Tibial nerve (tissue), 4 donors: ENCODE results near the gene SCN5A. TPM values are rescaled to one million over a fixed set of nuclear protein-coding genes. Genes with fewer than 3 reads are reported as not detected.

Experiments used
- DNase-seq, 2 donors: peaks; one replicate each; pipeline ENCODE4 v3.0.0-alpha.2; 2019; ENCODE audit warnings: low spot score in 2 of 2
- H3K27ac ChIP-seq, 4 donors: fragments of 200-600 bp; sonication (generic) in 3 of 4; one replicate each; pipeline ENCODE4 v1.5.1; 2017 to 2019; ENCODE audit warnings: mild to moderate bottlenecking in 1 of 4
- H3K27me3 ChIP-seq, 2 donors: fragments of 200-600 bp; sonication (generic) in 1 of 2; one replicate each; pipeline versions ENCODE4 v1.5.1 to v1.6.0; 2017 to 2019
- H3K36me3 ChIP-seq, 3 donors: fragments of 200-600 bp; sonication (generic); one replicate each; pipeline ENCODE4 v1.5.1; 2018 to 2019
- H3K4me1 ChIP-seq, 4 donors: fragments of 200-600 bp; sonication (generic) in 3 of 4; one replicate each; pipeline ENCODE4 v1.5.1; 2017 to 2019
- H3K4me3 ChIP-seq, 4 donors: fragments of 200-600 bp; sonication (generic) in 3 of 4; one replicate each; pipeline ENCODE4 v1.5.1; 2017 to 2019; ENCODE audit warnings: mild to moderate bottlenecking in 1 of 4, moderate library complexity in 1 of 4
- H3K9me3 ChIP-seq, 4 donors: fragments of 200-600 bp; sonication (generic) in 3 of 4; one replicate each; pipeline ENCODE4 v1.5.1; 2017 to 2019
- EP300 ChIP-seq, 2 donors: sonication (generic); formaldehyde crosslinking; IDR thresholded peaks; one replicate each; pipeline ENCODE4 v1.6.1; 2017; ENCODE audit warnings: antibody characterized with exemption in 2 of 2, mild to moderate bottlenecking in 1 of 2
- POLR2A ChIP-seq, 2 donors: fragments of 450-650 bp; IDR thresholded peaks; one replicate each; pipeline ENCODE4 v1.6.1; 2017; ENCODE audit warnings: antibody characterized with exemption in 2 of 2, mild to moderate bottlenecking in 2 of 2, moderate library complexity in 2 of 2
- WGBS, 2 donors: methylation state at CpG; one replicate each; pipeline ENCODE4 v1.1.5; 2018; 5-methylcytosine and 5-hydroxymethylcytosine counted together
- total RNA-seq, 4 donors: library from RNA; depleted of rRNA; stranded (reverse); fragments of >200 nt; gene quantifications; one replicate each; pipeline ENCODE4 v1.1.0, GENCODE V29; 2016
- TF ChIP-seq, protein P1 (sequence below), 5 experiments: fragments of 200-600 bp in 3 of 5; fragments of 450-650 bp in 2 of 5; sonication (generic) in 3 of 5; IDR thresholded peaks; one replicate each; pipeline ENCODE4 v1.5.1; 2016 to 2019; ENCODE audit warnings: antibody characterized with exemption in 5 of 5, mild to moderate bottlenecking in 3 of 5, moderate library complexity in 2 of 5

SCN5A gene
- total RNA-seq, 4 donors from 2014 or later, result 0.44 to 2.7 (median 1.8) TPM

DNA sequence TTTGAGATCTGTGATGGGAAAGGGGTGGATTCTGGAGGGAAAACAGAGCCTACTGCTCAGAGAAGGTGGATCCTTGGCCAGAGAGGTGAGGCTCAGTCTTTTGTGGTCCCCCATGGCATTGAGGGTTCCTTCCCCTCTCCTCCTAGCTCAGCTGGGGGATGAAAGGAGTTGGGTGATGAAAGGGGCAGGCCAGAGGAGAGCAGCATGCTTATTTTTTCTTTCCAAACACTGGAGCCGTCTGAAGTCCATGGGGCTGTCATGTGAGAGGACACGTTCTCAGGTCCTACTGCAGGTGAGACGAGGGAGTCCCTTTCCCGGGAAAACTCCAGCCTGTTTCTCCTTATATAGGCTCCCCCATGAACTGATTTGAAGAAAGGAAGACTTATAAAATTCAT lies 71.4 kb downstream of the SCN5A start:
- 84 to 97% methylated on average over 4 of the region's 4 CpGs for WGBS, 2 donors

GRCh38 chr3:38577371-38578080 lies 72.0 kb downstream of the SCN5A start:
- Histone ChIP-seq H3K4me1 (no peaks in the 10 kb centered on the region), H3K27ac (no peak overlapping the region), H3K4me3 (no peak overlapping the region), H3K27me3 (no peaks in the 10 kb centered on the region), H3K36me3 (peaks cover 0 to 44% (median 0%) of the 10 kb centered on the region in 3 donors), H3K9me3 (peaks cover 0 to 10% (median 0%) of the 10 kb centered on the region in 4 donors)
- WGBS, 2 donors, result 63 to 80% methylated on average over 8 of the region's 8 CpGs
- no peak for DNase-seq
- TF ChIP-seq POLR2A (IDR thresholded peaks at IDR 0.05) (no peak), EP300 (IDR thresholded peaks at IDR 0.05) (no peak)
- TF ChIP-seq, protein P1, sequence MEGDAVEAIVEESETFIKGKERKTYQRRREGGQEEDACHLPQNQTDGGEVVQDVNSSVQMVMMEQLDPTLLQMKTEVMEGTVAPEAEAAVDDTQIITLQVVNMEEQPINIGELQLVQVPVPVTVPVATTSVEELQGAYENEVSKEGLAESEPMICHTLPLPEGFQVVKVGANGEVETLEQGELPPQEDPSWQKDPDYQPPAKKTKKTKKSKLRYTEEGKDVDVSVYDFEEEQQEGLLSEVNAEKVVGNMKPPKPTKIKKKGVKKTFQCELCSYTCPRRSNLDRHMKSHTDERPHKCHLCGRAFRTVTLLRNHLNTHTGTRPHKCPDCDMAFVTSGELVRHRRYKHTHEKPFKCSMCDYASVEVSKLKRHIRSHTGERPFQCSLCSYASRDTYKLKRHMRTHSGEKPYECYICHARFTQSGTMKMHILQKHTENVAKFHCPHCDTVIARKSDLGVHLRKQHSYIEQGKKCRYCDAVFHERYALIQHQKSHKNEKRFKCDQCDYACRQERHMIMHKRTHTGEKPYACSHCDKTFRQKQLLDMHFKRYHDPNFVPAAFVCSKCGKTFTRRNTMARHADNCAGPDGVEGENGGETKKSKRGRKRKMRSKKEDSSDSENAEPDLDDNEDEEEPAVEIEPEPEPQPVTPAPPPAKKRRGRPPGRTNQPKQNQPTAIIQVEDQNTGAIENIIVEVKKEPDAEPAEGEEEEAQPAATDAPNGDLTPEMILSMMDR (IDR thresholded peaks at IDR 0.05), result no peak

More for the DNA sequence above, 71.4 kb downstream of the SCN5A start:
- Histone ChIP-seq H3K4me1 (peaks cover 0 to 4% (median 0%) of the 10 kb centered on the region in 4 donors), H3K4me3 (no peak overlapping the region), H3K27me3 (no peaks in the 10 kb centered on the region), H3K36me3 (peaks cover 0 to 44% (median 0%) of the 10 kb centered on the region in 3 donors), H3K27ac (no peak overlapping the region), H3K9me3 (peaks cover 0 to 7% (median 0%) of the 10 kb centered on the region in 4 donors)
- TF ChIP-seq, protein P1 (IDR thresholded peaks at IDR 0.05), result no peak
- no peak for TF ChIP-seq EP300 (IDR thresholded peaks at IDR 0.05)
- no peak for TF ChIP-seq POLR2A (IDR thresholded peaks at IDR 0.05)
- no peak for DNase-seq

DNA sequence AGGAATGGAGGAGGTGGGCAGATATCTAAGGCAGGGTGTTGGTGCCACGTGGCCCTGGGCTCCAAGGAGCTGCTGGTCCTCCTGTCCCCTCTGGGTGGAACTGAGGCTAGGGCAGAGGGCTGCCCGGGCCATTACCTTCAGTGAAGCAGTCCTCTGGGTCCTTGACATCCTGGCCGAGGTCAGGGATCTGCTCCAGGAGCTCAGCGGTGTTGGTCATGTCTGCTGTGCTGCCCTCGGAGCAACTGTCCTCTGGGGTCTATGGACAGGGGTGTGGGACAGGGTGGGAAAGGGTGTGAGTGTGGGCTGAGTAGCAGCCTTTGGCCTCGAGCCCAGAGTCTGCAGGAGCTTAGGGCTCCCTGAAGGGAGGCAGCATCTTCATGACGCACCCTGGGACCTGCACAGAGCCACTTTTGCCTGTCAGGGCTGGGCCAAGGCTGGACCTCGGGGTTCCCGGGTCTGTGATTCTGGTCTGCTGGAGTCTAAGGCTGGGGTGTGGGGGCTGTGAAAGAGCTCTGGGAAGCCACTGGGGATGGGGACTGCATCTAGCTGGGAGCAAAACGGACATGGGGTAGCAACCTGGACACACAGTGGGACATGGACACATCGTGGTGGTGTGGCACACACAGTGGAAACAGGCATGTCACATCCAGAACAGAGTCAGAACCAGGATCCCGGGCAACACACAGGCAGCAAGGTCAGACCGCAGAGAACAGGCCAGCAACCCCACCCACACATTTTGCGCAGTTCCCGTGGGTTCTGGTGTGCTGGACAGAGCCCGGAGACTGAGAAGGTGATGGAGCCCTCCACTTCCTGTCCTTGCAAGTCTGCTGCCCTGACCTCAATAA lies 72.7 kb downstream of the SCN5A start:
- DNase-seq, result no peak
- H3K4me1 ChIP-seq, result no peaks in the 10 kb centered on the region
- TF ChIP-seq POLR2A (IDR thresholded peaks at IDR 0.05) (no peak), EP300 (IDR thresholded peaks at IDR 0.05) (no peak)
- TF ChIP-seq, protein P1 (IDR thresholded peaks at IDR 0.05), result no peak
- peaks cover 0 to 44% (median 0%) of the 10 kb centered on the region in 3 donors for H3K36me3 ChIP-seq
- WGBS, 2 donors, result 68 to 80% methylated on average over 12 to 14 of the region's 16 CpGs
- peaks cover 0 to 10% (median 0%) of the 10 kb centered on the region in 4 donors for H3K9me3 ChIP-seq
- H3K27me3 ChIP-seq, result no peaks in the 10 kb centered on the region
- no peak overlapping the region for H3K4me3 ChIP-seq
- no peak overlapping the region for H3K27ac ChIP-seq

DNA sequence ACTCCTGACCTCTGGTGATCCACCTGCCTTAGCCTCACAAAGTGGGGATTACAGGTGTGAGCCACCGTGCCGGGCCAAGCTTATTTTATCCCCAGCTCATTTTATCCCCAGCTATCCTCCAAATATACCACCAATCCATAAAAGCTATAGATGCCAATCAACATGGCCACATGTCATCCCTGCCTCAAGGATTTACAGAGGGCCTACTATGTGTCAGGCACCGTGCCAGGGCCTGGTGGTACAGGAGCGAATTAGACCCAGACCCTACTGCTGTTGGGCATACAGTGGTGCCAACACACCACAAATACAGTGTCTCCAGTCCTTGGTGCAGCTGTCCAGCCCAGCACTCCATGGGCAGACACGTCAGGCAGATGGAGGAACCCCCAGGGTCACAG lies 73.4 kb downstream of the SCN5A start:
- Histone ChIP-seq H3K27ac (no peak overlapping the region), H3K9me3 (peaks cover 0 to 10% (median 0%) of the 10 kb centered on the region in 4 donors), H3K36me3 (peaks cover 0 to 46% (median 0%) of the 10 kb centered on the region in 3 donors), H3K4me1 (no peaks in the 10 kb centered on the region), H3K27me3 (no peaks in the 10 kb centered on the region), H3K4me3 (no peak overlapping the region)
- WGBS, 2 donors, result 93 to 94% methylated on average over 5 of the region's 5 CpGs
- DNase-seq, result no peak
- TF ChIP-seq EP300 (IDR thresholded peaks at IDR 0.05) (no peak), POLR2A (IDR thresholded peaks at IDR 0.05) (no peak)
- TF ChIP-seq, protein P1 (IDR thresholded peaks at IDR 0.05), result no peak
